ENCODE measurements around the gene STEAP3. TPM values are rescaled to one million over a fixed set of nuclear protein-coding genes. Genes with fewer than 3 reads are reported as not detected.
"Not testable (repeated sequence)": the region's sequence is repeated elsewhere in the genome, so short reads cannot be mapped to it uniquely, and the experiment has no call there.

The STEAP3 gene
- total RNA-seq, 1 experiment from 2014 or later, result 24.0 TPM

GRCh38 chr2:119276864-119277263 lies 53.2 kb downstream of the STEAP3 start:
- 0 out of 2 replicates have a peak, but pooled peaks have one; percentile 24 for ATAC-seq
- no peak overlapping the region for H3K4me3 Mint-ChIP-seq
- CTCF ChIA-PET, result interaction anchor here (1.2 kb wide), 1 partner anchor 241 kb away, joined by 3 read pairs; no protein-coding TSS in a partner anchor

DNA sequence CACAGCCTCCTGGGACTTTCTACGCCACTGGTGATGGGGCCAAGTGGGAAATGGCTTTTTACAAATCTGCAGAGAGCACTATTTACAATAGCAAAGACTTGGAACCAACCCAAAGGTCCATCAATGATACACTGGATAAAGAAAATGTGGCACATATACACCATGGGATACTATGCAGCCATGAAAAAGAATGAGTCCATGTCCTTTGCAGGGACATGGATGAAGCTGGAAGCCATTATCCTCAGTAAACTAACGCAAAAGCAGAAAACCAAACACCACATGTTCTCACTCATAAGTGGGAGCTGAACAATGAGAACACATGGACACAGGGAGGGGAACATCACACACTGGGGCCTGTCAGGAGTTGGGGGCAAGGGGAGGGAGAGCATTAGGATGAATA lies 54.8 kb downstream of the STEAP3 start:
- H3K4me3 Mint-ChIP-seq; H3K27me3 Mint-ChIP-seq (ENCODE audit: low read depth); POLR2A ChIA-PET; H3K27ac Mint-ChIP-seq; ATAC-seq; CTCF ChIA-PET; DNase-seq (ENCODE audit: low spot score); H3K4me1 Mint-ChIP-seq; H3K36me3 Mint-ChIP-seq: not testable (repeated sequence)
- peaks cover 11% of the 10 kb centered on the region for H3K9me3 Mint-ChIP-seq

More at GRCh38 chr2:119276864-119277263, 53.2 kb downstream of the STEAP3 start:
- Mint-ChIP-seq H3K27me3 (ENCODE audit: low read depth) (no peaks in the 10 kb centered on the region; the same call in none of the 2 replicates), H3K36me3 (no peaks in the 10 kb centered on the region), H3K27ac (no peak overlapping the region), H3K9me3 (peaks cover 18% of the 10 kb centered on the region), H3K4me1 (peaks cover 8% of the 10 kb centered on the region; the same call in 1 of the 2 replicates)
- DNase-seq (ENCODE audit: low spot score), result no peak
- TF ChIP-seq FOXJ3 (CRISPR knock-in tag; IDR thresholded peaks at IDR 0.05; ENCODE audit: borderline replicate concordance) (no peak), ZBTB21 (CRISPR knock-in tag; IDR thresholded peaks at IDR 0.05; ENCODE audit: borderline replicate concordance) (no peak), RELA (CRISPR knock-in tag; IDR thresholded peaks at IDR 0.05; ENCODE audit: borderline replicate concordance) (no peak), NFATC4 (CRISPR knock-in tag; IDR thresholded peaks at IDR 0.05) (no peak), SMAD4 (CRISPR knock-in tag; IDR thresholded peaks at IDR 0.05) (no peak), KAT7 (CRISPR knock-in tag; IDR thresholded peaks at IDR 0.05; ENCODE audit: borderline replicate concordance) (no peak), ZNF232 (CRISPR knock-in tag; IDR thresholded peaks at IDR 0.05) (no peak), ZNF416 (CRISPR knock-in tag; IDR thresholded peaks at IDR 0.05) (no peak), NR3C1 (CRISPR knock-in tag; conservative IDR thresholded peaks at IDR 0.05; ENCODE audit: low read depth) (no peak), ETV6 (CRISPR knock-in tag; IDR thresholded peaks at IDR 0.05) (no peak), CREB1 (CRISPR knock-in tag; IDR thresholded peaks at IDR 0.05) (no peak), NFYB (CRISPR knock-in tag; conservative IDR thresholded peaks at IDR 0.05; ENCODE audit: low read depth) (no peak), ZBTB43 (CRISPR knock-in tag; IDR thresholded peaks at IDR 0.05) (no peak), TCF7 (CRISPR knock-in tag; IDR thresholded peaks at IDR 0.05; ENCODE audit: low read depth) (no peak), IRF2 (CRISPR knock-in tag; IDR thresholded peaks at IDR 0.05; ENCODE audit: borderline replicate concordance, low read depth) (no peak), ZNF121 (CRISPR knock-in tag; IDR thresholded peaks at IDR 0.05) (no peak)
- TF ChIP-seq, protein P1, sequence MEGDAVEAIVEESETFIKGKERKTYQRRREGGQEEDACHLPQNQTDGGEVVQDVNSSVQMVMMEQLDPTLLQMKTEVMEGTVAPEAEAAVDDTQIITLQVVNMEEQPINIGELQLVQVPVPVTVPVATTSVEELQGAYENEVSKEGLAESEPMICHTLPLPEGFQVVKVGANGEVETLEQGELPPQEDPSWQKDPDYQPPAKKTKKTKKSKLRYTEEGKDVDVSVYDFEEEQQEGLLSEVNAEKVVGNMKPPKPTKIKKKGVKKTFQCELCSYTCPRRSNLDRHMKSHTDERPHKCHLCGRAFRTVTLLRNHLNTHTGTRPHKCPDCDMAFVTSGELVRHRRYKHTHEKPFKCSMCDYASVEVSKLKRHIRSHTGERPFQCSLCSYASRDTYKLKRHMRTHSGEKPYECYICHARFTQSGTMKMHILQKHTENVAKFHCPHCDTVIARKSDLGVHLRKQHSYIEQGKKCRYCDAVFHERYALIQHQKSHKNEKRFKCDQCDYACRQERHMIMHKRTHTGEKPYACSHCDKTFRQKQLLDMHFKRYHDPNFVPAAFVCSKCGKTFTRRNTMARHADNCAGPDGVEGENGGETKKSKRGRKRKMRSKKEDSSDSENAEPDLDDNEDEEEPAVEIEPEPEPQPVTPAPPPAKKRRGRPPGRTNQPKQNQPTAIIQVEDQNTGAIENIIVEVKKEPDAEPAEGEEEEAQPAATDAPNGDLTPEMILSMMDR (IDR thresholded peaks at IDR 0.05), result no peak
- POLR2A ChIA-PET, result no interaction called here

- H3K4me1 Mint-ChIP-seq, result peaks cover 8% of the 10 kb centered on the region; the same call in 1 of the 2 replicates
- ChIA-PET CTCF (no interaction called here), POLR2A (no interaction called here)
- no peak overlapping the region for H3K4me3 Mint-ChIP-seq
- DNase-seq (ENCODE audit: low spot score), result no peak
- TF ChIP-seq, protein P2, sequence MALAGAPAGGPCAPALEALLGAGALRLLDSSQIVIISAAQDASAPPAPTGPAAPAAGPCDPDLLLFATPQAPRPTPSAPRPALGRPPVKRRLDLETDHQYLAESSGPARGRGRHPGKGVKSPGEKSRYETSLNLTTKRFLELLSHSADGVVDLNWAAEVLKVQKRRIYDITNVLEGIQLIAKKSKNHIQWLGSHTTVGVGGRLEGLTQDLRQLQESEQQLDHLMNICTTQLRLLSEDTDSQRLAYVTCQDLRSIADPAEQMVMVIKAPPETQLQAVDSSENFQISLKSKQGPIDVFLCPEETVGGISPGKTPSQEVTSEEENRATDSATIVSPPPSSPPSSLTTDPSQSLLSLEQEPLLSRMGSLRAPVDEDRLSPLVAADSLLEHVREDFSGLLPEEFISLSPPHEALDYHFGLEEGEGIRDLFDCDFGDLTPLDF (CRISPR knock-in tag; IDR thresholded peaks at IDR 0.05), result no peak
- TF ChIP-seq, protein P3, sequence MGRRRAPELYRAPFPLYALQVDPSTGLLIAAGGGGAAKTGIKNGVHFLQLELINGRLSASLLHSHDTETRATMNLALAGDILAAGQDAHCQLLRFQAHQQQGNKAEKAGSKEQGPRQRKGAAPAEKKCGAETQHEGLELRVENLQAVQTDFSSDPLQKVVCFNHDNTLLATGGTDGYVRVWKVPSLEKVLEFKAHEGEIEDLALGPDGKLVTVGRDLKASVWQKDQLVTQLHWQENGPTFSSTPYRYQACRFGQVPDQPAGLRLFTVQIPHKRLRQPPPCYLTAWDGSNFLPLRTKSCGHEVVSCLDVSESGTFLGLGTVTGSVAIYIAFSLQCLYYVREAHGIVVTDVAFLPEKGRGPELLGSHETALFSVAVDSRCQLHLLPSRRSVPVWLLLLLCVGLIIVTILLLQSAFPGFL (CRISPR knock-in tag; IDR thresholded peaks at IDR 0.05; ENCODE audit: borderline replicate concordance), result no peak
- TF ChIP-seq ZBTB21 (CRISPR knock-in tag; IDR thresholded peaks at IDR 0.05; ENCODE audit: borderline replicate concordance) (no peak), ZNF138 (CRISPR knock-in tag; conservative IDR thresholded peaks at IDR 0.05) (no peak), NFE2L1 (CRISPR knock-in tag; IDR thresholded peaks at IDR 0.05) (no peak), NR3C1 (CRISPR knock-in tag; conservative IDR thresholded peaks at IDR 0.05; ENCODE audit: low read depth) (no peak), ETV6 (CRISPR knock-in tag; IDR thresholded peaks at IDR 0.05) (no peak), ATF6 (CRISPR knock-in tag; IDR thresholded peaks at IDR 0.05) (no peak), FOXJ3 (CRISPR knock-in tag; IDR thresholded peaks at IDR 0.05; ENCODE audit: borderline replicate concordance) (no peak)
- TF ChIP-seq, protein P4, sequence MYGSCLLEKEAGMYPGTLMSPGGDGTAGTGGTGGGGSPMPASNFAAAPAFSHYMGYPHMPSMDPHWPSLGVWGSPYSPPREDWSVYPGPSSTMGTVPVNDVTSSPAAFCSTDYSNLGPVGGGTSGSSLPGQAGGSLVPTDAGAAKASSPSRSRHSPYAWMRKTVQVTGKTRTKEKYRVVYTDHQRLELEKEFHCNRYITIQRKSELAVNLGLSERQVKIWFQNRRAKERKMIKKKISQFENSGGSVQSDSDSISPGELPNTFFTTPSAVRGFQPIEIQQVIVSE (CRISPR knock-in tag; IDR thresholded peaks at IDR 0.05; ENCODE audit: borderline replicate concordance), result no peak
- H3K36me3 Mint-ChIP-seq, result no peaks in the 10 kb centered on the region
- H3K9me3 Mint-ChIP-seq, result peaks cover 11% of the 10 kb centered on the region
- no peaks in the 10 kb centered on the region; the same call in none of the 2 replicates for H3K27me3 Mint-ChIP-seq (ENCODE audit: low read depth)
- H3K27ac Mint-ChIP-seq, result no peak overlapping the region
- ATAC-seq, result no peak
These were observed 55.3 kb downstream of the STEAP3 start for GRCh38 chr2:119278946-119279345.
